ENCODE data around the gene ATP13A5.

The ATP13A5 gene, protein sequence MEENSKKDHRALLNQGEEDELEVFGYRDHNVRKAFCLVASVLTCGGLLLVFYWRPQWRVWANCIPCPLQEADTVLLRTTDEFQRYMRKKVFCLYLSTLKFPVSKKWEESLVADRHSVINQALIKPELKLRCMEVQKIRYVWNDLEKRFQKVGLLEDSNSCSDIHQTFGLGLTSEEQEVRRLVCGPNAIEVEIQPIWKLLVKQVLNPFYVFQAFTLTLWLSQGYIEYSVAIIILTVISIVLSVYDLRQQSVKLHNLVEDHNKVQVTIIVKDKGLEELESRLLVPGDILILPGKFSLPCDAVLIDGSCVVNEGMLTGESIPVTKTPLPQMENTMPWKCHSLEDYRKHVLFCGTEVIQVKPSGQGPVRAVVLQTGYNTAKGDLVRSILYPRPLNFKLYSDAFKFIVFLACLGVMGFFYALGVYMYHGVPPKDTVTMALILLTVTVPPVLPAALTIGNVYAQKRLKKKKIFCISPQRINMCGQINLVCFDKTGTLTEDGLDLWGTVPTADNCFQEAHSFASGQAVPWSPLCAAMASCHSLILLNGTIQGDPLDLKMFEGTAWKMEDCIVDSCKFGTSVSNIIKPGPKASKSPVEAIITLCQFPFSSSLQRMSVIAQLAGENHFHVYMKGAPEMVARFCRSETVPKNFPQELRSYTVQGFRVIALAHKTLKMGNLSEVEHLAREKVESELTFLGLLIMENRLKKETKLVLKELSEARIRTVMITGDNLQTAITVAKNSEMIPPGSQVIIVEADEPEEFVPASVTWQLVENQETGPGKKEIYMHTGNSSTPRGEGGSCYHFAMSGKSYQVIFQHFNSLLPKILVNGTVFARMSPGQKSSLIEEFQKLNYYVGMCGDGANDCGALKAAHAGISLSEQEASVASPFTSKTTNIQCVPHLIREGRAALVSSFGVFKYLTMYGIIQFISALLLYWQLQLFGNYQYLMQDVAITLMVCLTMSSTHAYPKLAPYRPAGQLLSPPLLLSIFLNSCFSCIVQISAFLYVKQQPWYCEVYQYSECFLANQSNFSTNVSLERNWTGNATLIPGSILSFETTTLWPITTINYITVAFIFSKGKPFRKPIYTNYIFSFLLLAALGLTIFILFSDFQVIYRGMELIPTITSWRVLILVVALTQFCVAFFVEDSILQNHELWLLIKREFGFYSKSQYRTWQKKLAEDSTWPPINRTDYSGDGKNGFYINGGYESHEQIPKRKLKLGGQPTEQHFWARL

GRCh38 chr3:193378706-193379105 lies at the start of gene ATP13A5:
ATP13A5 (minus strand) TSS chr3:193378753; CDS start chr3:193378725, 28 bp downstream.
- no peak for DNase-seq

- no peak for DNase-seq
Observed at GRCh38 chr3:193418576-193419373, 40.2 kb upstream of the ATP13A5 start.

- no peak for DNase-seq
Observed at GRCh38 chr3:193416629-193417028, 38.1 kb upstream of the ATP13A5 start.

DNA sequence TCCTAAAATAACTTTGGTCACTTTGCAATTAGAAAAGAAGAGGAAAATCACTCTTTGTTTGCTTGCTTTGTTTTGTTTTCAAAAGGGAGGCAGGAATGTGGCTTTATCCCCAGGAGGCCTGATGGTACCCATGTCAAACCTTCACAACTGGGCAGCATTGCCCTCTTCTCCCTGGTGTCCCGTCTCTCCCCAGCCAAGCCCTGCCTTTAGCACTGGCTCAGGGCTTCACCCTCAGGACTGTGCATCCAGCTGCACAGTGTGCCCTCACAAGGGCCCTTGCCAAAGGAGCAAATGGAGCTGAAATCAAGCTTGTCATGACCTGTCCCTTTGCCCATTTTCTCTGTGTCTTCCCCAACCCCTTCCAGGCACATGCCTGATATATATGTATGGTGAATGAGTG lies 29.1 kb upstream of the ATP13A5 start:
- no peak for DNase-seq

DNA sequence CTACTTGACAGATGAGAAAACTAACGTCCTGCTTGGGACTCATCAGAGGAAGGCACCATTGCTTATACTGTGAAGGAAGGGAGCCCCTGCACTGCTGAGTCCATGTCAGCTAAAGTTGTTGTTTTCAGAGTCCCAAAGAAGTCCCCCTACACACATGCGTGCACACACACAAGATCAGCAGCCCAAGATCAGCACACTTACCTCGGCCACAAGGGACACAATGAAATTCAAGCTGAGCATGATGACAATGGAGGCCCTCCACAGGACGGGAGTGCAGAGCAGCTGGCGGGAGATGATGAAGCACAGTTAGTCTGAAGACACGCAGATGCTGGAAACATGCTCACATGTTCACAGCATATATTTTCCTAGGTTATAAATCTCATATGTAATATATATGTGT lies 28.6 kb upstream of the ATP13A5 start:
- DNase-seq = peak; percentile 21

- DNase-seq = no peak
Observed at GRCh38 chr3:193403307-193403706, 24.8 kb upstream of the ATP13A5 start.

DNA sequence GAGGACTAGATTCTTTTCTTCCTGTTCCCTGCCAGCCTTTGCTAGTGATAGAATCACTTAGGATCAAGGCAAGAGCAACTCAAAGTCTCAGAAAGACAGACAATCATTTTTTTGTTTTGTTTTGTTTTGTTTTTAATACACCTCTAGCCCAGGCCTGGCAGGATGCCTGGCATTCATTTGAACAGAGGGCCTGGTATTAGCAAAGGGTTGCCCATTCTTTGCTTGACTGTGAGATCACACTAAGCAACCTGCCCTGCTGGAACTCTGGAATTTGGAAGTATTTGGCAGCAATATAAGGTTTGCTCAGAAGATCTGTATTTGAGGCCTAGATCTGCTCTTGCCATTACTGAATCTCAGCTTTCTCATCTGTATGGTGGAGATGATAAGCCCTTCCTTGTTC lies 21.8 kb upstream of the ATP13A5 start:
- no peak for DNase-seq

DNA sequence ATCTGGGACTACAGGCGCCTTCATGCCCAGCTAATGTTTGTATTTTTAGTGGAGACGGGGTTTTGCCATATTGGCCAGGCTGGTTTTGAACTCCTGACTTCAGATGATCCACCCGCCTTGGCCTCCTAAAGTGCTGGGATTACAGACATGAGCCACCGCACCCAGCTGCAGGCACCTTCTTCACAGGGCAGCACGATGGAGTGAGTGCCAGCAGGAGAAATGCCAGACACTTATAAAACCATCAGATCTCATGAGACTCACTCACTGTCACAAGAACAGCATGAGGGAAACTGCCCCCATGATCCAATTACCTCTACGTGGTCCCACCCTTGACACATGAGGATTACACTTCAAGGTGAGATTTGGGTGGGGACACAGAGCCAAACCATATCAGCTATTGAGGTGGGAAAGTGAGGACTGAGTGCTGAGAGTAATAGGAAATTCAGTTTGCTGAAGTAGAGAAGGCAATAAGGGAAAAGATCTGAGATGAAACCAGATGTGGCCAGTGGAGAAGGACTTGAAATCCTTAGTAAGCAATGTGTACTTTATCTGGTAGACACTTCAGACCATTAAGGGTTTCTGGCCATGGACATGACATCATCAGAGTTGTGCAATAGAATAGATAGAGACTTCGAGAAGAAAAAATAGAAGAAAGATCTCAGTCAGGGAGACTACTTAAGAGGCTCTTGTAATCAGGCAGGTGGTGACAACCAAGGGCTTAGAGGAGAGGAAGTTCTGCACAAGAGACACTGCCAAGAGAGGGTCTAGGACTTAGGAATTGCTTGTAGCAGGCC lies 18.1 kb upstream of the ATP13A5 start:
- DNase-seq = no peak

- no peak for DNase-seq
Observed at GRCh38 chr3:193391902-193392301, 13.3 kb upstream of the ATP13A5 start.

- DNase-seq = peak; percentile 88
Observed at GRCh38 chr3:193389335-193389734, 10.8 kb upstream of the ATP13A5 start.

DNA sequence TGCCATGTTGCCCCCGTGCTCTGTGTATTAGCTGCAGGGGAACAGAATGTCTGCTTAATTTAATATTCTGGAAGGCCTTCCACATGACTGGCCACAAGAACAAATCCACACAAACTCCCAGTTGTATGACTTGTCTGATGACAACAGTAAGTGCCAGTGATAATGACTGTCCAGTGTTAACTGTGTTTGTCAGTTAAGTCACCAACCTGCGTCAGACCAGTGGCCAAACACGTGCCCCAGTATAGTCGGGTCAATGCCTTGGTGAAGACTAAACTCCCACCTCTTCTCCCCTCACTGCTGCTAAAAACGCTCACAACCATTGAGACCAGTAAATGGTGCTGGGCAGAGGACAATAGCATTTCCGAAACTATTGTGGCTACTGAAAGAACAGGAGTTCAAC lies 9.8 kb upstream of the ATP13A5 start:
- no peak for DNase-seq

DNA sequence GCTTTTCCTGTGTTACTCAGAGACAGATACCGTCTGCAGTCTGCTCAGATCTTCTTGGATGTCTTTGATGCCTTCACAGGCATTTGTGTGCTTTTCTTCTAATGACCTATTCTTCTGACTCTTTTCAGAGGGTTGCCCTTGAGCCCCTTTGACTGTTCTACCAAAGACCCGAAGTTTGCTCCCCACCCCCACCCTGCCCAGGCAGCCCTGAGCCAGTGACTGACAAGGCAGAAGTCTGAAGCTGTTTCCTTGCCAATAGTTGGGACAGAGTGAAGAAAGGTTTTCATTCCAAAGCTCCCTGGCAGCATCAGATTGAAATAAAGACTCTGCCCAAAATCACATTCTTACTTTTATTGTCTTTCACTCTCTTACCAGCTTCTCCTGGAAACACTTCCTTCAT lies 9.0 kb upstream of the ATP13A5 start:
- DNase-seq = no peak

- no peak for DNase-seq
Observed at GRCh38 chr3:193377591-193377990, 962 bp downstream of the ATP13A5 start.

DNA sequence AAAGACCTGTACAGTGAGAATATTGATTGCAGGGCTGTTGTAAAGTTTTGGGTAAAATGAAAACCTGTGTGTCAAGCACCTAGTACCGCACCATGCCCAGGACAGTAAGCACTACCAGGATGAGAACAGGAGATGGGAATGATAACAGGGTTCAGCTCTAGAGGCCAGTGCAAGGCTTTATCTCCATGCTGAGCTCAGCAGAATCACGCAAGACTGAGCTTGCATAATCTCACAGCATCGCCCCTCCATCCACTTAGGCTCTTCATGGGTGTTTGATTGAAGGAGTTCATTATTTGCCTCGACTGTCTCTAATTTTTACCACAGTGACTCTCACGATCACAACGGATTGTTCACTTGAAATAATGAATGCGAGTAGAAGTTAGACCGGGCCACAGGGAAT lies 2.9 kb downstream of the ATP13A5 start:
- DNase-seq = no peak

DNA sequence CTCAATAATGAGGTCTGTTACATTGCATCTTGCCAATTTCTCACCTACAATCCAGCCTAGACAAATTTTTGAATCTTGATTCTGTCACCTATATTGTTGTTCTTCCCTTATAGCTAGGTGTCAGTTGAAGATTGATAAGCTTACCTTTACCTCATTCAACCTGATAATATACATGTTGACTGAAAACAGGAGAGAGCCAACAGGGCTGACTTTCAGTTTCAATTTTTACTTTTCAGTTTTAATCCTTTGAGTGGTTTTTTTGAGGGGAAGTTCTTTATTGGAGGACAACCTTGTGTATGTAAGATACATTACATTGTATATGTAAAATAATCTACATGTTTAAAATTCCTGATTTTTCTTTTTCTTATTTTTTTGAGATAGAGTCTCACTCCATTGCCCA lies 5.8 kb downstream of the ATP13A5 start:
- no peak for DNase-seq

DNA sequence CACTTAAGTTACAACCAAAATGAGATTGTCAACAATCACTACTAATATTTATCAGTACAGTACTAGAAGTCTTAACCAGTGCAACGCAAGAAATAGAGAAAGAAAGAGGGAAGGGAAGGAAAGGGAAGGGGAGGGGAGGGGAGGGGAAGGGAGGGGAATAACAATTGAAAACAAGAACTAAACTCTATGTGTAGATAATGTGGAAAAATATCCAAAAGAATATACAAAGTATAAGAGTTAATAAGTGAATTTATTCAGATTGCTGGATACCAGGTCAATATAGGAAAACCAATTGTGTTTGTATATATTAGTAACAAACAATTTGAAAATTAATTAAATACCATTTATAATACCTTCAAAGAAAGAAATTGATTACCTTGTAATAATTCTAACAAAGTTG lies 10.7 kb downstream of the ATP13A5 start:
- no peak for DNase-seq

- no peak for DNase-seq
Observed at GRCh38 chr3:193357291-193357690, 21.3 kb downstream of the ATP13A5 start.

- DNase-seq = no peak
Observed at GRCh38 chr3:193354423-193354822, 24.1 kb downstream of the ATP13A5 start.

DNA sequence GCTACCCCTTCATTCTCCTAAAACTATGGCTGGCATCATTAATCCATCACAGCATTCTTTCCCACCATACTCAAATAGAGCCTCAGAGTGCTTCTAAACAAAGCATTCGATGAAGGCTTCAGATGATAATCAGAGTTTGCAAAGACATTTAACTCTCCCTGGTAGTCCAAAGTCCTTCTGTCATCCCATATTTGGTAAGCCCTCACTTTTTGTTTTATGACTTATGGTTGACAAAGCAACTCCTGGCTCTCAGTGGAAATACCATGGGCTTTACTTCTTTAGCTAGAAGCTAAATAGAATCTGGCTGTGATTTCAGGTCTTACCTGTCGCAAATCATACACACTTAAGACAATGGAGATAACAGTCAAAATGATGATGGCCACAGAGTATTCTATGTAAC lies 27.8 kb downstream of the ATP13A5 start:
- no peak for DNase-seq

- DNase-seq = no peak
Observed at GRCh38 chr3:193348686-193349085, 29.9 kb downstream of the ATP13A5 start.
